ENCODE data around the gene NPEPPS.

The NPEPPS gene

DNA sequence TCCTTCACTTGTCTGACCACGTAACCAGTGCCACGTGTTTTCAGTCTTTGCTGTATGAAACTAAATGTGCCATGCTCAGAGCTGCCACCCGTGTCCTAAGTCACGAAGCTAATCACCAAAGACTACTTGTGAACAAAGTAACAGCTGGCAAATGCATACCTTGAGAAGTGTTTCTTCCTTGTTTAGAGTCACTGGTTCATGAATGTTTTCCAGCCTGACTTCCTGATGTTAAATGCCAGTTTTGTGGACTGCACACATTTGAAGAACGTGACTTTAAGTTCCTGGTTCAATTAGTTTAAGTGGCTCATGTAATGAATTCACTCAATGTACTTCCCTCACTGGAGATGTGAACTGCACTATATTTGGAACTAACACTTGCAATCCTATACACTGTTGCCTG, 98.9 kb downstream of the NPEPPS start:
- peaks cover 0 to under 1% of the 10 kb centered on the region in 2 donors for H3K36me3 ChIP-seq (ENCODE audit: control insufficient read depth in 1 of 2, insufficient read depth in 2 of 2, low read length in 2 of 2)
- no peaks in the 10 kb centered on the region for H3K9me3 ChIP-seq (ENCODE audit: control insufficient read depth in 1 of 2, low read length in 2 of 2)
- no peaks in the 10 kb centered on the region for H3K27me3 ChIP-seq (ENCODE audit: control insufficient read depth in 1 of 2, insufficient read depth in 2 of 2, low read length in 2 of 2)
- no peak overlapping the region for H3K27ac ChIP-seq (ENCODE audit: low read depth, low read length)
- H3K4me3 ChIP-seq (ENCODE audit: low read depth in 1 of 2, low read length in 2 of 2) = no peak overlapping the region
- H3K9ac ChIP-seq (ENCODE audit: low read depth in 1 of 2, low read length in 2 of 2) = no peak overlapping the region
- H3K4me1 ChIP-seq (ENCODE audit: control insufficient read depth in 1 of 2, insufficient read depth in 2 of 2, low read length in 2 of 2) = peaks cover 0 to 14% of the 10 kb centered on the region in 2 donors

DNA sequence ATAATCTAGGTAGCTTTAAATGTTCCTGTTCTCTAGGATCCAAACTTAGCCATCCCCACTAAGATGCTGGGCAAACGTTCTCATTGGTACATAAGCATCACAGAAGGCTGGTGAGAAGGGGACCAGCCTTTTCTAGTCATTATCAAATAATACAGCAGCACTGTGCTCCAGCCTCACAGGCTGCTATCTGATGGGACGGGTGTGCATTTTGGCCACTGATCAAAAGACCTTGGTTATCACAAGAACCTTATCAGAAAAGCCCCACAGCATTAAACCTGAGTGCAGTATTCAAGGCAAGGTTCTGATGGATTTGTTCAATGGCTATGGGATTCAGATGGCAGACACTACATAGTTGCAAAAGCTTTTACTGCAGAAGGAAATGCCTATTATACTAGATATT, 99.7 kb downstream of the NPEPPS start:
- Histone ChIP-seq H3K4me1 (ENCODE audit: control insufficient read depth in 1 of 2, insufficient read depth in 2 of 2, low read length in 2 of 2) (peaks cover 0 to 14% of the 10 kb centered on the region in 2 donors), H3K9me3 (ENCODE audit: control insufficient read depth in 1 of 2, low read length in 2 of 2) (no peaks in the 10 kb centered on the region), H3K36me3 (ENCODE audit: control insufficient read depth in 1 of 2, insufficient read depth in 2 of 2, low read length in 2 of 2) (no peaks in the 10 kb centered on the region), H3K4me3 (ENCODE audit: low read depth in 1 of 2, low read length in 2 of 2) (no peak overlapping the region), H3K27me3 (ENCODE audit: control insufficient read depth in 1 of 2, insufficient read depth in 2 of 2, low read length in 2 of 2) (no peaks in the 10 kb centered on the region), H3K9ac (ENCODE audit: low read depth in 1 of 2, low read length in 2 of 2) (no peak overlapping the region), H3K27ac (ENCODE audit: low read depth, low read length) (no peak overlapping the region)

DNA sequence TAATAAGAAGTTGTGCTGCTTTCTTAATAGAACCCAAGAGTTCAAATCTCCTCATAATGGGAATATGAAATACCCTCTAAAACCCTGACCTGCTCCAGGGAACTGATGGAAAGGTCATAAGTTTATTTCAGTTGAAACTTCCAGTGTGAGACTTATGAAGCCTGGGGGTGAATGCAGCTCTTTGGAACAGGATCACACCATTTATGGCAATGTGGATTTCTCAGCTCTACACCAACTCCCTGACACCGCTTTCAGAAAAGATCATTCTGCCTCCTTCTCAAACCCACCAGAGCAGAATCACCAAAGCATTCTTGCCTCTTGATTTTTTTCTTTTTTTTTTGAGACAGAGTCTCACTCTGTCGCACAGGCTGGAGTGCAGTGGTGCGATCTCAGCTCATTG, 102.1 kb downstream of the NPEPPS start:
- H3K4me3 ChIP-seq (ENCODE audit: low read depth in 1 of 2, low read length in 2 of 2) = no peak overlapping the region
- H3K27ac ChIP-seq (ENCODE audit: low read depth, low read length) = no peak overlapping the region
- H3K9ac ChIP-seq (ENCODE audit: low read depth in 1 of 2, low read length in 2 of 2) = no peak overlapping the region
- peaks cover 0 to 14% of the 10 kb centered on the region in 2 donors for H3K4me1 ChIP-seq (ENCODE audit: control insufficient read depth in 1 of 2, insufficient read depth in 2 of 2, low read length in 2 of 2)
- H3K9me3 ChIP-seq (ENCODE audit: control insufficient read depth in 1 of 2, low read length in 2 of 2) = no peaks in the 10 kb centered on the region
- H3K27me3 ChIP-seq (ENCODE audit: control insufficient read depth in 1 of 2, insufficient read depth in 2 of 2, low read length in 2 of 2) = no peaks in the 10 kb centered on the region
- H3K36me3 ChIP-seq (ENCODE audit: control insufficient read depth in 1 of 2, insufficient read depth in 2 of 2, low read length in 2 of 2) = no peaks in the 10 kb centered on the region

DNA sequence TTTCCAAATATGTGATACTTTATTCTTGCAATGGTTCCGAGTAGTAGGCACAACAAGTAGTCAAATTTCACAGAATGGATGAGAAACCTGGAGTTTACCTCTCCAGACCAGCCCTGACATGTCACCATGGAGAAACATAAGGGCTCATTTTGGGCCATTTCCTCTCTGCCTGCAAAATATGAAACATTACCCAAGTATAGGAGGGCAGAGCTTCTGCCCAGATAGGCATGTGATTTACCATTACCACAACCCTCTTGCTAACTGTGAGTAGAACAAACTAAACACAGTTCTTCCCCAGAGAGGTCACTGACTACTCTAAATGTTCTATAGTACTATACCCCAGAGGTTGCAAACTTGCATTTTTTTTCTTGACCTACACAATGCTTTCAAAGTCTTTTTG, 103.1 kb downstream of the NPEPPS start:
- no peak overlapping the region for H3K4me3 ChIP-seq (ENCODE audit: low read depth in 1 of 2, low read length in 2 of 2)
- no peak overlapping the region for H3K9ac ChIP-seq (ENCODE audit: low read depth in 1 of 2, low read length in 2 of 2)
- H3K36me3 ChIP-seq (ENCODE audit: control insufficient read depth in 1 of 2, insufficient read depth in 2 of 2, low read length in 2 of 2) = no peaks in the 10 kb centered on the region
- peaks cover 0 to 14% of the 10 kb centered on the region in 2 donors for H3K4me1 ChIP-seq (ENCODE audit: control insufficient read depth in 1 of 2, insufficient read depth in 2 of 2, low read length in 2 of 2)
- no peaks in the 10 kb centered on the region for H3K27me3 ChIP-seq (ENCODE audit: control insufficient read depth in 1 of 2, insufficient read depth in 2 of 2, low read length in 2 of 2)
- no peaks in the 10 kb centered on the region for H3K9me3 ChIP-seq (ENCODE audit: control insufficient read depth in 1 of 2, low read length in 2 of 2)
- H3K27ac ChIP-seq (ENCODE audit: low read depth, low read length) = no peak overlapping the region

DNA sequence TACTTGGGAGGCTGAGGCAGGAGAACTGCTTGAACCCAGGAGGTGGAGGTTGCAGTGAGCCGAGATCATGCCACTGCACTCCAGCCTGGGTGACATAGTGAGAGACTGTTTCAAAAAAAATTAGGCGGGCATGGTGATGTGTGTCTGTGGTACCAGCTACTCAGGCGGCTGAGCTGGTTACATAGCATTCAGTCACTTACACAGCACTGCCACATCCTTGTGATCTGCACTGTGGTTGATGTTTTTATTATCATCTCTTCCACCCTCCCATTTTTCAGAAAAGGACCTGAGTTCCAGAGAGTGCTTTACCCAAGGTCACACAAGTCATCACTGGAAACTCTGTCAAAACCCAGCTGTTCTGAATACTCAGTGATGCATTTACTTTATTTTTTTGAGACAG, 104.0 kb downstream of the NPEPPS start:
- Histone ChIP-seq H3K4me3 (ENCODE audit: low read depth in 1 of 2, low read length in 2 of 2) (no peak overlapping the region), H3K36me3 (ENCODE audit: control insufficient read depth in 1 of 2, insufficient read depth in 2 of 2, low read length in 2 of 2) (no peaks in the 10 kb centered on the region), H3K9ac (ENCODE audit: low read depth in 1 of 2, low read length in 2 of 2) (no peak overlapping the region), H3K27ac (ENCODE audit: low read depth, low read length) (no peak overlapping the region), H3K9me3 (ENCODE audit: control insufficient read depth in 1 of 2, low read length in 2 of 2) (no peaks in the 10 kb centered on the region), H3K27me3 (ENCODE audit: control insufficient read depth in 1 of 2, insufficient read depth in 2 of 2, low read length in 2 of 2) (no peaks in the 10 kb centered on the region), H3K4me1 (ENCODE audit: control insufficient read depth in 1 of 2, insufficient read depth in 2 of 2, low read length in 2 of 2) (peaks cover 0 to 13% of the 10 kb centered on the region in 2 donors)

DNA sequence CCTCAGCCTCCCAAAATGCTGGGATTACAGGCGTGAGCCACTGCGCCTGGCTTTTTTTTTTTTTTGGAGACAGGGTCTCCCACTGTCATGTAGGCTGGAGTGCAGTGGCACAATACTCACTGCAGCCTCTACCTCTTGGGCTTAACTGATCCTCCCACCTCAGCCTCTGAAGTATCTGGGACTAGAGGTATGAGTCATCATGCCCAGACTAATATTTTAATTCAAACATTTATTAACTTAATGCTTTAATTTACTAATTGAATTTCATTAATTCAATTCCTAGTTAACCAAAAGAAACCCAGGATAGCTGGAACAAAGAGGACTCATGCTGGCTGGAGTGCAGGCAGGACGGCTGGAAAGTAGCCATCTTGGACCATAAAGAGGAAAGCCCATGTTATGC, 104.8 kb downstream of the NPEPPS start:
- Histone ChIP-seq H3K36me3 (ENCODE audit: control insufficient read depth in 1 of 2, insufficient read depth in 2 of 2, low read length in 2 of 2) (no peaks in the 10 kb centered on the region), H3K9me3 (ENCODE audit: control insufficient read depth in 1 of 2, low read length in 2 of 2) (no peaks in the 10 kb centered on the region), H3K4me1 (ENCODE audit: control insufficient read depth in 1 of 2, insufficient read depth in 2 of 2, low read length in 2 of 2) (peaks cover 0 to 4% of the 10 kb centered on the region in 2 donors), H3K4me3 (ENCODE audit: low read depth in 1 of 2, low read length in 2 of 2) (no peak overlapping the region), H3K27me3 (ENCODE audit: control insufficient read depth in 1 of 2, insufficient read depth in 2 of 2, low read length in 2 of 2) (no peaks in the 10 kb centered on the region), H3K9ac (ENCODE audit: low read depth in 1 of 2, low read length in 2 of 2) (no peak overlapping the region), H3K27ac (ENCODE audit: low read depth, low read length) (no peak overlapping the region)

DNA sequence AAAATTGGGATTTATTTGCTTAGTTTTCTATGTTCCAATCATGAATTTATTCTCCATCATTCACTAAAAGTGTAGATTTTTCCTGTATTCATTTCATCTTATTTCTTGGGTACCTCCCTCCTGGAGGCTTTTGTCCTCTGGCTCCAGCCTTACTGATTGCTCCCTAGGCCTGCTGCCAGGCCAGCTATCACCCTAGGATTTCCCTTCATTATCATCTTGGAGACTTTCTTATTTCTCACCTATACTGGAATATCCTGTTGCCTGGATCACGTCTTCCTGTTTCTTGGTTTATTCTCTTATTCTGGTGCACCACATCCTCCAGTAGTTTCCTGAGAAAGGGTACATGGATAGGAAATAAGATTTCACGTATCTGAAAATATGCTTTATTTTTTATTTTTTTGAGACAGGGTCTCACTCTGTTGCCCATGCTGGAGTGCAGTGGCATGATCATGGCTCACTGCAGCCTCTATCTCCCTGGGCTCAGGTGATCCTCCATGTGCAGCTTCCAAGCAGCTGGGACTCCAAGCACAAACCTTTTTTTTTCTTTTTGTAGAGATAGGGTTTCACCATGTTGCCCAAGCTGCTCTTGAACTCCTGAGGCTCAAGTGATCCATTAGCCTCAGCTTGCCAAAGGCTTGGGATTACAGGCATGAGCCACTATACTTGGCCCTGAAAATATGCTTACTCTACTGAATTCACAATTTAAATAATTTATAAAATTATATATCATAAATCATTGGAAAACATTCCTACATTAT, 105.5 kb downstream of the NPEPPS start:
- Histone ChIP-seq H3K9ac (ENCODE audit: low read depth in 1 of 2, low read length in 2 of 2) (no peak overlapping the region), H3K27ac (ENCODE audit: low read depth, low read length) (no peak overlapping the region)

DNA sequence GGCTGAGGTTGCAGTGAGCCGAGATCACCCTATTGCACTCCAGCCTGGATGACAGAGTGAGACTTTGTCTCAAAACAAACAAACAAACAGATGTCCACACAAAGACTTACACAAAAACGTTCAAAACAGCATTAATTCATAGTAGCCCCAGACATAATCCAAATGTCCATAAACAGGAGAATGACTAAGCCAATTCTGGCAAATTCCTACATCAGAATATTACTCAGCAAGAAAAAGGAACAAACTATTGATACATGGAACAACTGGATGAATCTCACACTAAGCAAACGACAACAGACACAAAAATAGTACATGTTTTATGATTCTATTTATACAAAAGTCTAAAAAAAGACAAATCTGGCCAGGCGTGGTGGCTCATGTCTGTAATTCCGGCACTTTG, 108.0 kb downstream of the NPEPPS start:
- Histone ChIP-seq H3K9ac (ENCODE audit: low read depth in 1 of 2, low read length in 2 of 2) (no peak overlapping the region), H3K36me3 (ENCODE audit: control insufficient read depth in 1 of 2, insufficient read depth in 2 of 2, low read length in 2 of 2) (no peaks in the 10 kb centered on the region), H3K4me1 (ENCODE audit: control insufficient read depth in 1 of 2, insufficient read depth in 2 of 2, low read length in 2 of 2) (no peaks in the 10 kb centered on the region), H3K27me3 (ENCODE audit: control insufficient read depth in 1 of 2, insufficient read depth in 2 of 2, low read length in 2 of 2) (no peaks in the 10 kb centered on the region), H3K27ac (ENCODE audit: low read depth, low read length) (no peak overlapping the region), H3K4me3 (ENCODE audit: low read depth in 1 of 2, low read length in 2 of 2) (no peak overlapping the region), H3K9me3 (ENCODE audit: control insufficient read depth in 1 of 2, low read length in 2 of 2) (no peaks in the 10 kb centered on the region)

More for the DNA sequence above, 105.5 kb downstream of the NPEPPS start:
- H3K36me3 ChIP-seq (ENCODE audit: control insufficient read depth in 1 of 2, insufficient read depth in 2 of 2, low read length in 2 of 2) = no peaks in the 10 kb centered on the region
- no peaks in the 10 kb centered on the region for H3K27me3 ChIP-seq (ENCODE audit: control insufficient read depth in 1 of 2, insufficient read depth in 2 of 2, low read length in 2 of 2)
- H3K9me3 ChIP-seq (ENCODE audit: control insufficient read depth in 1 of 2, low read length in 2 of 2) = no peaks in the 10 kb centered on the region
- H3K4me3 ChIP-seq (ENCODE audit: low read depth in 1 of 2, low read length in 2 of 2) = no peak overlapping the region
- no peaks in the 10 kb centered on the region for H3K4me1 ChIP-seq (ENCODE audit: control insufficient read depth in 1 of 2, insufficient read depth in 2 of 2, low read length in 2 of 2)

DNA sequence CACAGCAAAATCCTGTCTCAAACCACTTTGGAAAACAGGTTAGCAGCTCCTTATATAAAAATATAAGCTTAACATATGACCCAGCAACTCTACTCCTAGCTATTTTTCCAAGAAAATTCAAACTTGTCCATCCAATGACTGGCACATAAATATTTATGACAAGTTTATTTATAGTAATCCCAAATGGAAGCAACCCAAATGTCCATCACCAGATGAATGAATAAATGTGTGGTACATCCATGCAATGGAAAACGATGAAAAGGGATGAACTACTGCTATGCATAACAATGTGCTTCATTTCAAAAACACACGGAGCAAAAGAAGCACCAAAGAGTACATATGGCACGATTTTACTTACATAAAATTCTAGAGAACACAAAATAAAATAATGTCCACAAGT, 109.2 kb downstream of the NPEPPS start:
- H3K27ac ChIP-seq (ENCODE audit: low read depth, low read length) = no peak overlapping the region
- no peaks in the 10 kb centered on the region for H3K4me1 ChIP-seq (ENCODE audit: control insufficient read depth in 1 of 2, insufficient read depth in 2 of 2, low read length in 2 of 2)
- no peak overlapping the region for H3K4me3 ChIP-seq (ENCODE audit: low read depth in 1 of 2, low read length in 2 of 2)
- H3K27me3 ChIP-seq (ENCODE audit: control insufficient read depth in 1 of 2, insufficient read depth in 2 of 2, low read length in 2 of 2) = no peaks in the 10 kb centered on the region
- H3K9me3 ChIP-seq (ENCODE audit: control insufficient read depth in 1 of 2, low read length in 2 of 2) = no peaks in the 10 kb centered on the region
- no peak overlapping the region for H3K9ac ChIP-seq (ENCODE audit: low read depth in 1 of 2, low read length in 2 of 2)
- H3K36me3 ChIP-seq (ENCODE audit: control insufficient read depth in 1 of 2, insufficient read depth in 2 of 2, low read length in 2 of 2) = no peaks in the 10 kb centered on the region

DNA sequence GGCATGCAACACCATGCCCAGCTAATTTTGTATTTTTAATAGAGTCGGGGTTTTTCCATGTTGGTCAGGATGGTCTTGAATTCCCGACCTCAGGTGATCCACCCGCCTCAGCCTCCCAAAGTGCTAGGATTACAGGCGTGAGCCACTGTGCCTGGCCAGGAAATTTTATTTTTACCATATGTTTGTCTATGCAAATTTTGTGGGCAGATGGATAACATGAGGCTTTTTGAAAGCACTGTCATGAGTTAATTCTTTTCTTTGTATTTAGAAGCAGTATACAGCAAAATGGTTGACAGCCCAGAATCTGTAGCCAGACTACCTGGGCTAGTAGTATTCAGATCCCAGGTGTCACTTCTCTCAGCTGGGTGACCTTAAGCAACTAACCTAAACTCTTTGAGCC, 110.3 kb downstream of the NPEPPS start:
- Histone ChIP-seq H3K4me3 (ENCODE audit: low read depth in 1 of 2, low read length in 2 of 2) (no peak overlapping the region), H3K36me3 (ENCODE audit: control insufficient read depth in 1 of 2, insufficient read depth in 2 of 2, low read length in 2 of 2) (no peaks in the 10 kb centered on the region)

More for the DNA sequence above, 110.3 kb downstream of the NPEPPS start:
- Histone ChIP-seq H3K4me1 (ENCODE audit: control insufficient read depth in 1 of 2, insufficient read depth in 2 of 2, low read length in 2 of 2) (no peaks in the 10 kb centered on the region), H3K9me3 (ENCODE audit: control insufficient read depth in 1 of 2, low read length in 2 of 2) (no peaks in the 10 kb centered on the region), H3K9ac (ENCODE audit: low read depth in 1 of 2, low read length in 2 of 2) (no peak overlapping the region), H3K27ac (ENCODE audit: low read depth, low read length) (no peak overlapping the region), H3K27me3 (ENCODE audit: control insufficient read depth in 1 of 2, insufficient read depth in 2 of 2, low read length in 2 of 2) (no peaks in the 10 kb centered on the region)
